Measurements from ENCODE around the gene CLDN14.

Gene CLDN14

GRCh38 chr21:36424592-36424991 is 55.3 kb downstream of the CLDN14 start:
- TF ChIP-seq, protein P1, sequence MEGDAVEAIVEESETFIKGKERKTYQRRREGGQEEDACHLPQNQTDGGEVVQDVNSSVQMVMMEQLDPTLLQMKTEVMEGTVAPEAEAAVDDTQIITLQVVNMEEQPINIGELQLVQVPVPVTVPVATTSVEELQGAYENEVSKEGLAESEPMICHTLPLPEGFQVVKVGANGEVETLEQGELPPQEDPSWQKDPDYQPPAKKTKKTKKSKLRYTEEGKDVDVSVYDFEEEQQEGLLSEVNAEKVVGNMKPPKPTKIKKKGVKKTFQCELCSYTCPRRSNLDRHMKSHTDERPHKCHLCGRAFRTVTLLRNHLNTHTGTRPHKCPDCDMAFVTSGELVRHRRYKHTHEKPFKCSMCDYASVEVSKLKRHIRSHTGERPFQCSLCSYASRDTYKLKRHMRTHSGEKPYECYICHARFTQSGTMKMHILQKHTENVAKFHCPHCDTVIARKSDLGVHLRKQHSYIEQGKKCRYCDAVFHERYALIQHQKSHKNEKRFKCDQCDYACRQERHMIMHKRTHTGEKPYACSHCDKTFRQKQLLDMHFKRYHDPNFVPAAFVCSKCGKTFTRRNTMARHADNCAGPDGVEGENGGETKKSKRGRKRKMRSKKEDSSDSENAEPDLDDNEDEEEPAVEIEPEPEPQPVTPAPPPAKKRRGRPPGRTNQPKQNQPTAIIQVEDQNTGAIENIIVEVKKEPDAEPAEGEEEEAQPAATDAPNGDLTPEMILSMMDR (IDR thresholded peaks at IDR 0.05; ENCODE audit: low read depth, low read length, missing control alignments): no peak
- H3K4me3 ChIP-seq (replicated peaks; ENCODE audit: low read depth, low read length): no peak overlapping the region
- DNase-seq (ENCODE audit: extremely low read depth, low read depth): no peak

- TF ChIP-seq, protein P1 (IDR thresholded peaks at IDR 0.05; ENCODE audit: low read depth, low read length, missing control alignments): no peak
- H3K4me3 ChIP-seq (replicated peaks; ENCODE audit: low read depth, low read length): no peak overlapping the region
- no peak for DNase-seq (ENCODE audit: extremely low read depth, low read depth)
These were observed 56.0 kb downstream of the CLDN14 start for GRCh38 chr21:36423771-36424433.

- H3K4me3 ChIP-seq (replicated peaks; ENCODE audit: low read depth, low read length): no peak overlapping the region
- peak; percentile 24 for DNase-seq (ENCODE audit: extremely low read depth, low read depth)
- TF ChIP-seq, protein P1 (IDR thresholded peaks at IDR 0.05; ENCODE audit: low read depth, low read length, missing control alignments): peak; percentile 88
These were observed 57.4 kb downstream of the CLDN14 start for GRCh38 chr21:36422279-36423098.

- no peak overlapping the region for H3K4me3 ChIP-seq (replicated peaks; ENCODE audit: low read depth, low read length)
- no peak for DNase-seq (ENCODE audit: extremely low read depth, low read depth)
- TF ChIP-seq, protein P1 (IDR thresholded peaks at IDR 0.05; ENCODE audit: low read depth, low read length, missing control alignments): no peak
These were observed 59.2 kb downstream of the CLDN14 start for GRCh38 chr21:36420571-36421339.

DNA sequence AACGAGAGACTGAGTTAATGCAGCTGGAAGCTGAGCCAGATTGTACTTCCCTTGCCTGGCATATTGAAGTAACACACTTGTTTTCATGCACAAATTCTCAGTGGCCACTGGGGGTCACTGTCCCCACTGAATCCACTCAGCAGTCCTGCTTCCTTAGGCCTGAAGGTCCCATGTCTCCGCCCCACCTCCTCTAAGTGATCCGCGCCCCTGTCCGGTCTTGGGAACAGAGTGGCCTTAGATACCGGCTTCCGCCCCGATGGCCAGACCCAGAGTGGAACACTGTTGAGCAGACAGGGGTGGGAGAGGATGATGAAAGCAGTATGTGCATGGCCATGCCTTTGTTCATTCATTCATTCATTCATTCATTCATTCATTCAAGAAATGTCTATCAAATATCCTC is 59.9 kb downstream of the CLDN14 start:
- peak; percentile 72 for DNase-seq (ENCODE audit: extremely low read depth, low read depth)
- TF ChIP-seq, protein P1 (IDR thresholded peaks at IDR 0.05; ENCODE audit: low read depth, low read length, missing control alignments): peak; percentile 78
- no peak overlapping the region for H3K4me3 ChIP-seq (replicated peaks; ENCODE audit: low read depth, low read length)

DNA sequence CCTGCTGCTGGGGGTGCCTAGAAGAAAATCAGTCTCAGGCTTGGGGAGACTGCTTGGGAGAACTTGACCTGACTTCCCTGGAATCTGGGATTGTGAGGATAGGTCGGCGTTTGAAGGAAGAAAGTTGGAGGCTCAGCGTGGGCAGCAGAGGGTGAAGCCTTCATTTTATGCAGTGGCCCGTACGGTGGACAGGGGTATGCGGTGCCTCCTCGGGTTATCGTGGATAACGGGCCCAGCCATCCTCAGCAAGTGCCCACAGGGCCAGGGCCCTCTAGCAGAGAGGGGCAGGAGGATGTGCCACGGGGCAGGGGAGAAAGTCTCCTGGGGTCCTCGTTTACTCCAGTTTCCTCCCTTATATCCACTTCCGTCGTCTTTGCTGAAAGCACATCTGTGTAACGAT is 60.7 kb downstream of the CLDN14 start:
- TF ChIP-seq, protein P1 (IDR thresholded peaks at IDR 0.05; ENCODE audit: low read depth, low read length, missing control alignments): no peak
- DNase-seq (ENCODE audit: extremely low read depth, low read depth): no peak

More for the DNA sequence above, 60.7 kb downstream of the CLDN14 start:
- H3K4me3 ChIP-seq (replicated peaks; ENCODE audit: low read depth, low read length): no peak overlapping the region

Measured in HFF-Myc (cell line).